ENCODE results near the gene DCPS. TPM values are rescaled to one million over a fixed set of nuclear protein-coding genes. Genes with fewer than 3 reads are reported as not detected.
"Not testable (repeated sequence)": the region's sequence is repeated elsewhere in the genome, so short reads cannot be mapped to it uniquely, and the experiment has no call there.

DCPS gene
- total RNA-seq, 1 donor = 8.3 TPM

DNA sequence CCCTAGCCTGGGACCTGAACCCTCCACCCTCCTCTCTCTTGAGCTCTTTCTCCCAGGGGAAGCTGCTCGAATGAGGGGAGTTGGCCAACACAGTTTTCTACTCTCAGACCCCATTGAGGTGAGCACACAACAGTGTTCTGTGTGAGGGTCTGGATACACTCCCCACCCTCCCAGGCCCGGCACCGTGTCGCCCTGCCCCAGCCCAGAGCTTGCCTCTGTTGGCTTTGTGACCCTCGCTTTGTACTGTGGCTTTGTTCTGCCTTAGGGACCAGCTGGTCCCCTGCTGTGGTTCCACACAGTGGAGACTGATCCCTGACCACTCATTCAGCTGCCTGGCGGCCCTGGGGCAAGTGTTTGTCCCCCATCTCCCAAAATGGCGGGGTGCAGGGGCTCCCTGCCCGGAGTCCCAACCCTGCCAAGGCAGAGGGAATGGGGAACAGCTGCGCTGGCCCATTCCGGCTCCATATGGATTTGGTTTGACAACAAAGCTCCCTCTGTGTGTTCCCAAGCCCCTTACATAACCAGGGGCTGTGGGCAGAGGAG is 59.9 kb downstream of the DCPS start:
- Histone ChIP-seq H3K9me3 (ENCODE audit: low read depth, low read length) (no peaks in the 10 kb centered on the region), H3K27ac (ENCODE audit: low read depth, low read length) (no peak overlapping the region), H2AFZ (ENCODE audit: low read length) (no peak overlapping the region), H3K4me1 (ENCODE audit: insufficient read depth, low read length) (peaks cover 12% of the 10 kb centered on the region), H4K20me1 (ENCODE audit: insufficient read depth, low read length) (peaks cover 26% of the 10 kb centered on the region), H3K79me2 (ENCODE audit: insufficient read depth, low read length) (peaks cover 46% of the 10 kb centered on the region), H3K4me3 (ENCODE audit: insufficient read depth, low read length) (no peak overlapping the region), H3K4me2 (ENCODE audit: insufficient read depth, low read length) (no peak overlapping the region), H3K36me3 (ENCODE audit: insufficient read depth, low read length) (no peaks in the 10 kb centered on the region), H3K27me3 (ENCODE audit: insufficient read depth, low read length) (no peaks in the 10 kb centered on the region)
- TF ChIP-seq, protein P1, sequence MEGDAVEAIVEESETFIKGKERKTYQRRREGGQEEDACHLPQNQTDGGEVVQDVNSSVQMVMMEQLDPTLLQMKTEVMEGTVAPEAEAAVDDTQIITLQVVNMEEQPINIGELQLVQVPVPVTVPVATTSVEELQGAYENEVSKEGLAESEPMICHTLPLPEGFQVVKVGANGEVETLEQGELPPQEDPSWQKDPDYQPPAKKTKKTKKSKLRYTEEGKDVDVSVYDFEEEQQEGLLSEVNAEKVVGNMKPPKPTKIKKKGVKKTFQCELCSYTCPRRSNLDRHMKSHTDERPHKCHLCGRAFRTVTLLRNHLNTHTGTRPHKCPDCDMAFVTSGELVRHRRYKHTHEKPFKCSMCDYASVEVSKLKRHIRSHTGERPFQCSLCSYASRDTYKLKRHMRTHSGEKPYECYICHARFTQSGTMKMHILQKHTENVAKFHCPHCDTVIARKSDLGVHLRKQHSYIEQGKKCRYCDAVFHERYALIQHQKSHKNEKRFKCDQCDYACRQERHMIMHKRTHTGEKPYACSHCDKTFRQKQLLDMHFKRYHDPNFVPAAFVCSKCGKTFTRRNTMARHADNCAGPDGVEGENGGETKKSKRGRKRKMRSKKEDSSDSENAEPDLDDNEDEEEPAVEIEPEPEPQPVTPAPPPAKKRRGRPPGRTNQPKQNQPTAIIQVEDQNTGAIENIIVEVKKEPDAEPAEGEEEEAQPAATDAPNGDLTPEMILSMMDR (IDR thresholded peaks at IDR 0.05; ENCODE audit: extremely low read depth, low read depth, low read length) = no peak
- DNase-seq (ENCODE audit: insufficient read length, low spot score, missing footprints) = no peak

DNA sequence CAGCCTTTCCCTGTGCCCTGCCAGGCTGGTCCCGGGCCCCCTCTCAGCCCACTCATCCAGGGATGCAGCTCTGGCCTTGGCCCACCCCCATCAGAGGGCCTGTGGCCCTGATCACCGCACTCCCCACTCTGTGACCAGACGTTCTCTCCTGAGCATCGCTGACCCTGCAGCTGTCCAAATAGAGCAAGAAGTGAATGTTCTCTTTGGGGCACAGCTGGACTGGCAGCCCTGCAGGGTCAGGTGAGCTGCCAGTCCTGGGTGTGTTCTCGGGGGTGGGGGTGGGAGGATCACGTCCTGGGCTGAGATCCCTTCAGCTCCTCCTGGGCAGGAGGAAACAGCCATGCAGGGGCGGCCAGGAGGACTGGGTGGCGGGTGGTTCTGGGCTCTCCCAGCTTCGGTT is 60.9 kb downstream of the DCPS start:
- H3K36me3 ChIP-seq (ENCODE audit: insufficient read depth, low read length); H3K27me3 ChIP-seq (ENCODE audit: insufficient read depth, low read length); H2AFZ ChIP-seq (ENCODE audit: low read length); H3K4me2 ChIP-seq (ENCODE audit: insufficient read depth, low read length); H3K4me1 ChIP-seq (ENCODE audit: insufficient read depth, low read length); H3K4me3 ChIP-seq (ENCODE audit: insufficient read depth, low read length); H3K27ac ChIP-seq (ENCODE audit: low read depth, low read length); DNase-seq (ENCODE audit: insufficient read length, low spot score, missing footprints); H3K9me3 ChIP-seq (ENCODE audit: low read depth, low read length): not testable (repeated sequence)
- peaks cover 26% of the 10 kb centered on the region for H4K20me1 ChIP-seq (ENCODE audit: insufficient read depth, low read length)
- H3K79me2 ChIP-seq (ENCODE audit: insufficient read depth, low read length) = peaks cover 37% of the 10 kb centered on the region

DNA sequence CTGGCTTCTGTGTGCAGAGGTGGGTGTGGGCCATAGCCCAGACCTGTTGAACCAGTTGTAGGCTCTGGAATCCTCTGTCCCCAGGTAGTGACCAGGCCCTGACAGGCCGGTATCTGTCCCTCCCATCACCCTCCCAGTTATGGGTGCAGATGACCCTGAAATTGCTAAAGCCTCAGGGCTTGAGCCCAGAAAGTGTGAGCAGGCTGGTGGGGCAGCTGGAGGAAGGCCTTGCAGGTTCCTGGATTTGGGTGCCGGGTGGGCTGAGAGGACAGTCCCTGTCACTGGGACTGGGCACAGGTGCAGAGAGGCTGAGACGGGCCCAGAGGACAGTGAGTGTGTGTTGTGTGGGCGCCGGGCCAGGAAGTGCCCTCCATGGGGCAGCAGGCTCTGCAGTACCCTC is 61.6 kb downstream of the DCPS start:
- not testable (repeated sequence) for H3K4me3 ChIP-seq (ENCODE audit: insufficient read depth, low read length); DNase-seq (ENCODE audit: insufficient read length, low spot score, missing footprints); H3K4me2 ChIP-seq (ENCODE audit: insufficient read depth, low read length); H3K27ac ChIP-seq (ENCODE audit: low read depth, low read length); H3K27me3 ChIP-seq (ENCODE audit: insufficient read depth, low read length); H3K9me3 ChIP-seq (ENCODE audit: low read depth, low read length); H3K36me3 ChIP-seq (ENCODE audit: insufficient read depth, low read length); H2AFZ ChIP-seq (ENCODE audit: low read length); H3K4me1 ChIP-seq (ENCODE audit: insufficient read depth, low read length)
- Histone ChIP-seq H4K20me1 (ENCODE audit: insufficient read depth, low read length) (peaks cover 22% of the 10 kb centered on the region), H3K79me2 (ENCODE audit: insufficient read depth, low read length) (peaks cover 32% of the 10 kb centered on the region)

DNA sequence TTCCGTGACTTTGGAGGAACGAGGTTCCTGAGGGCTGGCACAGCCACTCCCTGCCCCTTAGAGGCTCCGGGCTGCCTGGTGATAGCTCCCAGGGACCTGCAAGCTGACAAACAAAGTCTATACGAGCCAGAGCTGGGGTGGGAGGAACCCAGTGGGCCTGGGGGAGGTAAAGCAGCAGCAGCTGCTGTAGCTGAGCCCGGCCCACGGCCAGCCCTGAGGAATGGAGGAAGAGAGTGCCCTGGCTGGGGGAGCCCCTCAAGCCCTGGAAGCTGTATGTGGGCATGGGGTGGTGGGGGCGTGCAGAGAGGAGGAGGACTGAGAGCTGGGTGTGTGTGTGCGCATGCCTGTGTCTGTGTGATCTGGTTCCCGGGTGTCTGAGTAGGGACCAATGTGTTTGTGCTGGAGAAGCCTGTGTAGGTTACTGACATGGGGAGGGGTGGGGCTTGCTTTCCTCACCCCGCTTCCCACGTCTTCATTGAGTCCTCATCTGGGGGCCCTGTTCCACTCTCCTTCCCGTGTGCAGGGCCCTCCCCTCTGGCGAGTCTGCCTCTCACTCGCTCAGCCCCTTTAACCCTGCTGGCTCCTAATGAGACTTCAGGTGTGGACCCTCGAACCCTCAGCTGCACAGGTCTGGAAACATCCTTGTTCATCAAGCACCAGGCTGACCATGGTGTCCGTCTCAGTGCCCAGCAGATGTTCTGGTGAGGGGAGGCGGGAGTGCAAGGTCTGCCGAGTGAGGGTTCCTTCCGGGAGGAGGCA is 62.4 kb downstream of the DCPS start:
- DNase-seq (ENCODE audit: insufficient read length, low spot score, missing footprints) = peak; percentile 41
- Histone ChIP-seq H3K9me3 (ENCODE audit: low read depth, low read length) (no peaks in the 10 kb centered on the region), H3K4me2 (ENCODE audit: insufficient read depth, low read length) (no peak overlapping the region), H3K27ac (ENCODE audit: low read depth, low read length) (no peak overlapping the region), H3K79me2 (ENCODE audit: insufficient read depth, low read length) (peaks cover 26% of the 10 kb centered on the region), H3K4me3 (ENCODE audit: insufficient read depth, low read length) (no peak overlapping the region), H2AFZ (ENCODE audit: low read length) (no peak overlapping the region), H4K20me1 (ENCODE audit: insufficient read depth, low read length) (peaks cover 16% of the 10 kb centered on the region), H3K4me1 (ENCODE audit: insufficient read depth, low read length) (no peaks in the 10 kb centered on the region), H3K36me3 (ENCODE audit: insufficient read depth, low read length) (no peaks in the 10 kb centered on the region), H3K27me3 (ENCODE audit: insufficient read depth, low read length) (no peaks in the 10 kb centered on the region)
- TF ChIP-seq, protein P1 (IDR thresholded peaks at IDR 0.05; ENCODE audit: extremely low read depth, low read depth, low read length) = no peak

DNA sequence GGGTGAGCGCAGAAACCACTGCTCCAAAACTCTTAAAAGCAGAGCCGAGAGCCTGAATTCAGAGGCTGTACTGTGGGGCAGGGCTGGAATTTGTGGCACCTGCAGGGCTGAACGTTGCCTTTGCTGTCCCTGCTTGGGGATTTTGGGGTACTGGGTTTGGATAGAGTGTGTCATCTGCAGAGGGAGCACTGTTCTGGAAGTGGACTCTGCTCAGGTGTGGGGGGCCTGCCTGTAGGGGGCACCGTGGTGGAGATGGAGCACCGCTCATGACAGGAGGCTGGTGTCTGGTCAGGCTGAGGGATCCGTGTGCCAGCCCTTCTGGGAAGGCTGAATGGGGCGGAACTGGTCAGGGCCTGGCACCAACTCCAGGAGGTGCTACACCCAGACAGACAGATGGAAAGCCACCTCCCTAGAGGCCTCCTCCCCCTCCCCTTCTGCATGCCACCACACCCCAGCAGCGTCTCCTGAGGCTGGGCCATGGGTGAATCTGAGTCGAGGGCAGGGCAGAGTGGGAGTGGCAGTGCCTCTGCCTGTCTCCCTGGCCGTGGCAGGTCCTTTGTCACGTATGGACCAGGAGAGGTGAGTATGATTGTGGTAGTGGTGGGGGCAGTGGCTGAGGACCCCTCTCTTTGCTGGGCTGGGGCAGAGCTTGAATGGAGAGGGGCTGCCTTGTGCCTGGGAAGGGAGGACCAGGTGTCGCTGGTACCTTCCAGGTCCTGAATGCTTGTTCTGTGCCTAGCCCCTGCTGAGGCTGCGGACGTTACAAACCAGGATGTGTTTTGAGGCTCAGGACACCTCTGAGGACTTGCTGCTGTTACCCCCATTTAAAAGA is 63.2 kb downstream of the DCPS start:
- H3K79me2 ChIP-seq (ENCODE audit: insufficient read depth, low read length) = peaks cover 28% of the 10 kb centered on the region

DNA sequence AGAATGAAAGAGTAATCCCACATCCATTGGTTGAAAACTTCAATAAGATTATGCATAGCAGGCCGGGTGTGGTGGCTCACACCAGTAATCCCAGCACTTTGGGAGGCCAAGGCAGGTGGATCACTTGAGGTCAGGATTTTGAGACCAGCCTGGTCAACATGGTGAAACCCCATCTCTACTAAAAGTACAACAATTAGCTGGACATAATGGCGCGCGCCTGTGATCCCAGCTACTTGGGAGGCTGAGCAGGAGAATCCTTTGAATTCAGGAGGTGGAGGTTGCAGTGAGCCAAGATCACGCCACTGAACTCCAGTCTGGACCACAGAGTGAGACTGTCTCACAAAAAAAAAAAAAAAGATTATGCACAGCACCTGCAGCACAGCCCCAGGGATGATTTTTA is 63.9 kb downstream of the DCPS start:
- H3K79me2 ChIP-seq (ENCODE audit: insufficient read depth, low read length) = peaks cover 30% of the 10 kb centered on the region

More for the DNA sequence above, 63.2 kb downstream of the DCPS start:
- not testable (repeated sequence) for H3K4me1 ChIP-seq (ENCODE audit: insufficient read depth, low read length); H3K4me2 ChIP-seq (ENCODE audit: insufficient read depth, low read length); H3K27ac ChIP-seq (ENCODE audit: low read depth, low read length); H2AFZ ChIP-seq (ENCODE audit: low read length); H3K36me3 ChIP-seq (ENCODE audit: insufficient read depth, low read length); H3K27me3 ChIP-seq (ENCODE audit: insufficient read depth, low read length); H3K9me3 ChIP-seq (ENCODE audit: low read depth, low read length); H3K4me3 ChIP-seq (ENCODE audit: insufficient read depth, low read length)
- H4K20me1 ChIP-seq (ENCODE audit: insufficient read depth, low read length) = peaks cover 18% of the 10 kb centered on the region
- peak; percentile 26 for DNase-seq (ENCODE audit: insufficient read length, low spot score, missing footprints)

More for the DNA sequence above, 63.9 kb downstream of the DCPS start:
- H3K4me3 ChIP-seq (ENCODE audit: insufficient read depth, low read length); H3K4me2 ChIP-seq (ENCODE audit: insufficient read depth, low read length); H2AFZ ChIP-seq (ENCODE audit: low read length); H3K9me3 ChIP-seq (ENCODE audit: low read depth, low read length); H3K4me1 ChIP-seq (ENCODE audit: insufficient read depth, low read length); H3K27me3 ChIP-seq (ENCODE audit: insufficient read depth, low read length); H3K27ac ChIP-seq (ENCODE audit: low read depth, low read length); DNase-seq (ENCODE audit: insufficient read length, low spot score, missing footprints); H3K36me3 ChIP-seq (ENCODE audit: insufficient read depth, low read length): not testable (repeated sequence)
- H4K20me1 ChIP-seq (ENCODE audit: insufficient read depth, low read length) = peaks cover 18% of the 10 kb centered on the region

Measured in osteoblast (primary cell).